Superior temporal gyrus (tissue), 1 donor: Measurements from ENCODE around the gene MCUB.
"Not testable (repeated sequence)": the region's sequence is repeated elsewhere in the genome, so short reads cannot be mapped to it uniquely, and the experiment has no call there.

ENCODE experiments used
- DNase-seq: peaks from one replicate; pipeline ENCODE4 v3.0.0-alpha.2; 2016; ENCODE audit errors: extremely low spot score

MCUB gene, protein sequence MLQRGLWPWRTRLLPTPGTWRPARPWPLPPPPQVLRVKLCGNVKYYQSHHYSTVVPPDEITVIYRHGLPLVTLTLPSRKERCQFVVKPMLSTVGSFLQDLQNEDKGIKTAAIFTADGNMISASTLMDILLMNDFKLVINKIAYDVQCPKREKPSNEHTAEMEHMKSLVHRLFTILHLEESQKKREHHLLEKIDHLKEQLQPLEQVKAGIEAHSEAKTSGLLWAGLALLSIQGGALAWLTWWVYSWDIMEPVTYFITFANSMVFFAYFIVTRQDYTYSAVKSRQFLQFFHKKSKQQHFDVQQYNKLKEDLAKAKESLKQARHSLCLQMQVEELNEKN

GRCh38 chr4:109559983-109560686, at the start of gene MCUB:
Gene MCUB, plus strand, starts transcription at chr4:109560246. Its CDS starts 92 bp downstream, at chr4:109560338.
- DNase-seq, result peak; percentile 66

- DNase-seq, result no peak
These were observed 49.4 kb upstream of the MCUB start for GRCh38 chr4:109510687-109511086.

DNA sequence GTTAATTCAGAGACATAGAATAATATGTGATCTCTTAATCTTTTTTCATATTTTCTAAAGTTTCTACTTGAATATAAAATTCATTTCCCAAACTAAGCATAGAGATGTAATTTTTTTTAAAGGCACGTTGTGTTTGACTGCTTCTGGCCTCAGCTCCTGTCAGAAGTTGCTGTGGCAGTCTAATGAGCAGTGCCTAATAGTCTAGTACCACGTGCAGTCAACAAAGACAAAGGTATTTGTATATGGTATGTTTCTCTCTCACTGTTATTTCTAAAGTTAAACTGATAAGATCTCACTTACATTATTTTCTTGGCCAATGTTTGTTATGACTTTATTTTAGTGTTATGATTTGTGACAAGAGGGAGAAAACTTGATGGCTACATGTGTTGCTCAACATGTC, 48.6 kb upstream of the MCUB start:
- no peak for DNase-seq

DNA sequence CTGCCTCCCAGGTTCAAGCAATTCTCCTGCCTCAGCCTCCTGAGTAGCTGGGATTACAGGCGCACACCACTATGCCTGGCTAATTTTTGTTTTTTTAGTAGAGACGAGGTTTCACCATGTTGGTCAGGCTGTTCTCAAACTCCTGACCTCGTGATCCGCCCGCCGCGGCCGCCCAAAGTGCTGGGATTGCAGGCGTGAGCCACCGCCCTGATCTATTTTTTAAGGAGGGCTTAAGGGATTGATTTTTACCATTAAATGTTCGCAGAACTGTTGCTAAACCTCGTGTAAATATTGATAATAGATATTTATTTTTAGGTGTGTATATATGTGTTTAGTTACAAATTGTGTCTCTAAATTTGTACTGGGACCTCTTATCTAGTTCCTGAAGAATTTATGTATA, 46.7 kb upstream of the MCUB start:
- DNase-seq, result not testable (repeated sequence)

DNA sequence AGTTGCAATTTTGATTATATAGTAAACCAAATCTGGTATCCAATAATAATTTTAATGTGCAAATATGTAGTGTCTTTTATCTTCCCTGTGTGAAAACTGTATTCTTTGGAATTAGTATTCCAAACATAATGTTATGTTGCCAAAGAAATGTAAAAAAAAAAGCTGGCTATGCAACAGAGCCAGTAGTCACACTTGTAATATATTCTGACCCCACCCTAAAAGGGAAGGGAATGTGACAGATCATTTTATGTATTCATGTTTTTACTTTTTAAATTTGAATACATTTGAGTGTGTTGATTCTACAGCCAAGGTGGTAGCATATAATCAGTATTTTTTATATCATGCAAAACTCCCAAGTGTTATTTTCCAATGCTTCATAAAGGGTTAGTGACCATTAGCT, 27.9 kb upstream of the MCUB start:
- DNase-seq, result no peak

- DNase-seq, result no peak
These were observed 14.6 kb upstream of the MCUB start for GRCh38 chr4:109545401-109545800.

DNA sequence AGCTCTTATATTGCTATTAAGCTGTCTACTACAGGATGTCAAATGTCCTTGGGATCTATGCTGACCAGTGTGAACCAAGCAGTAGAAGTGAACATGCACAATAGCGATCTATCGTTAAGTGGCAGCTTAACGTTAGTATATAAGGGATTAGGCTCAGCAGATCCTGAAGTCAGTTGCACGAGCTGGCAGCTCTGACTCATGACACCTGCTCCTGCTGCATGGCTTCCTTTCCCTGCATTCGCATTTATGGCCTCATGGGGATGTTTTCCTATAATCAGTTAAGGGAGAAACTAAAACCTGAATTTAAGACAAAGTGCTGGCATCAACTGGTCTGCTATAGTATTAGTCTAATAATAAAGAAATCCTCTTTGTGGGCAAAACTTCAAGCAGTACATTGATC, 12.7 kb upstream of the MCUB start:
- no peak for DNase-seq

DNA sequence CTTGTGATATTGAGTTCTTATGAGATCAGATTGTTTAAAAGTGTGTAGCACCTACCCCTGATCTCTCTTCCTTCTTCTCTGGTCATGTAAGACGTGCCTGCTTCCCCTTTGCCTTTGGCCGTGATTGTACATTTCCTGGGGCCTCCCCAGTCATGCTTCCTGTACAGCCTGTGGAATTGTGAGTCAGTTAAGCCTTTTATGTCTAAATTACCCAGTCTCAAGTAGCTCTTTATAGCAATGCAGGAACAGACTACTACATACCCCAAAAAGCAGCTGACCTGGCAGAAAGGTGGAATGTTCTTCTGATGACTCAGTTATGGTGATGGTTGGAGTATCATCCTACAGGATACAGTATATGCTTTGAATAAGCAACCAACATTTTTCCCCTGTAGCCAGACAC, 11.4 kb upstream of the MCUB start:
- DNase-seq, result no peak

DNA sequence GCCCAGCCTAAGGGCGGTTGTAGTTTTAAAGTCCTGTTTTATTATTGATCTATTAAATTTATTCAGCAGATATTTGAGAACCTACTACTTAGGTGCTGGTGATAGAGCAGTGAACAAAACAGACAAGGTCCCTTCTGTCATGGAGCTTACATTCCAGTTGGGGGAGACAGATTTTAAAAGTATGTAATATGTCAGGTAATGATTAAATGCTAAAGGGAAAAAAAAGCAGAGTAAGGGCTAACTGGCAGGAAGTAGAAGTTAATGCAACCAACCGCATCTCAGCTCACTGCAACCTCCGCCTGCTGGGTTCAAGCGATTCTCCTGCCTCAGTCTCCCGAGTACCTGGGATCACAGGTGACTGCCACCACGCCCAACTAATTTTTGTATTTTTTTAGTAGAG, 7.8 kb upstream of the MCUB start:
- DNase-seq, result no peak

DNA sequence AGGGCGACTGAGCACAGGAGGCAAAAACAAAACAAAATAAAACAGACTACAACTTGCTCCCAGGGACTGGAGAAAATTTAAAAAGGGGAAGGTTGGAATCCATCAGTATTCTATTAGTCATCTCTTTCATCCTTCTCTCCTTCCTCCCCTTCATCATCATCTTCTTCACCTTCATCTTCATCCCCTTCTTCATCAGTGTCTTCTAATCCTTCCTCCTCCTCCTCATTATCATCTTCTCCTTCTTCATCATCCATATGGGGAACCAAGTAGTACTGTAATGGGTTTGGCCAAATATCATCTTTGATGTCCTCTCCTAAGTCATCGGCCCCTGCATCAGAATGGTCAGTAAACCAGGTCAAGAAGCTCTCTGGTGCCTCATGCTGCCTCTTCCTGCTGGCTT, 6.9 kb upstream of the MCUB start:
- DNase-seq, result no peak

- DNase-seq, result no peak
These were observed 5.1 kb upstream of the MCUB start for GRCh38 chr4:109554971-109555370.

- DNase-seq, result no peak
These were observed 2.6 kb upstream of the MCUB start for GRCh38 chr4:109557433-109557832.

DNA sequence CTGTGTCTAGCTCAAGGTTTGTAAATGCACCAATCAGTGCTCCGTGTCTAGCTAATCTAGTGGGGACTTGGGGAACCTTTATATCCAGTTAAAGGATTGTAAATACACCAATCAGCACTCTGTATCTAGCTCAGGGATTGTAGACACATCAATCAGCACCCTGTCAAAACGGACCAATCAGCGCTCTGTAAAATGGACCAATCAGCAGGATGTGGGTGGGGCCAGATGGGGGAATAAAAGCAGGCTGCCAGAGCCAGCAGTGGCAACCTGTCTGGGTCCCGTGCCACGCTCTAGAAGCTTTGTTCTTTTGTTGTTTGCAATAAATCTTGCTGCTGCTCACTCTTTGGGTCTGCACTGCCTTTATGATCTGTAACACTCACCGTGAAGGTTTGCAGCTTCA, 2.0 kb upstream of the MCUB start:
- not testable (repeated sequence) for DNase-seq

DNA sequence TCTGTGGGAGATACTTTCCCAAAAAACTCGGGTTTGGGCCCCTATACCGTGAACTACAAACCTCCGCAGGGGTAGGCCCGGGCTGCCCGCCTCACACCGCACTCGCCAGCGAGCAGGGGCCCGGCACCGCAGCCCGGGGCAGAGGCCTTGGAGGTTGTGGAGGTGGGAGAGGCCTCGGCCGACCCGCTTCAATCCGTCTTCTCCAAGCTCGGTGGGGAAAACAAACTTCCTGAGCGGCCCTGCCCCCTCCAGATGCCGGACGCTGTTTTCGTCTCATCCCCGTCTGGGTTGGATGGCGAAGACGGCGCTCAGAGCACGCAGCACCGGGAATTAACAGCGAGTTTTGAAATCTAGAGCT, 442 bp upstream of the MCUB start:
- DNase-seq, result no peak

DNA sequence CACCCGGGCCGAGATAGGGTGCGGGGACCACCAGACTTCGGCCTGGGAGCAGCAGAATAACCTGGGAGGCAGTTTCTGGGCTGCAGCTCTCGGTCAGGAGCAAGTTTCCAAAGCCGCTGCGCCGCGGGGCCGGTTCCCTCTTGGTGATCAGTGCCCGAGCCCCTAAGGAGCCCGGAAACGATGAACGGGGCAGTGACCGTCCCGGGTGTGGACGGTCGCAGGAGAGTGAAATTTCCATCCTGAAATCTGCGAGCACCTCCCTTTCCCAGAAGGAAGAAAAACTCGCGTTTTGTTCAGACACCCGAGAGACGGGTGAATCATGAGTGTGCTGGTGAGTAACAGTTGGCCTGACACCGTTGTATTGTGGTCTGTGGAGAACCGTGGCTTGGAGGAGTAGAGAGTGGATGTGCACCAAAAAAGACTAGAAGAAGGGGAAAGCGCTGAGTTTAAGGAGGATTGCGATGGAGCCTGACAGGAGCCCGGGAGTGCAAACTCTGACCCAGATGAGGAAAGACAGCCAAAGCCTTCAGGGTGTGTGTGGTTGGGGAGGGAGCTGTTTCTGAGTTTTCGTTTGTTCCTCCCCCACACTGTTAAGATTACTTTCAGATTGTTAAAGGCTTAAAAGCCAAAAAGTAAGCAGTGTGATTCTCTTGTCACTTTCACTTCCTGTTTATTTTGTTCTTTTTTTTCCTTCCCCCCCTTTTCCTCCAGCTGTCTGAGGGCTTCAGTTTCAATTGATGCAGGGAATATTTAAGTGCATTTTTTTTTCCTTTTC, 828 bp downstream of the MCUB start:
- peak; percentile 64 for DNase-seq

DNA sequence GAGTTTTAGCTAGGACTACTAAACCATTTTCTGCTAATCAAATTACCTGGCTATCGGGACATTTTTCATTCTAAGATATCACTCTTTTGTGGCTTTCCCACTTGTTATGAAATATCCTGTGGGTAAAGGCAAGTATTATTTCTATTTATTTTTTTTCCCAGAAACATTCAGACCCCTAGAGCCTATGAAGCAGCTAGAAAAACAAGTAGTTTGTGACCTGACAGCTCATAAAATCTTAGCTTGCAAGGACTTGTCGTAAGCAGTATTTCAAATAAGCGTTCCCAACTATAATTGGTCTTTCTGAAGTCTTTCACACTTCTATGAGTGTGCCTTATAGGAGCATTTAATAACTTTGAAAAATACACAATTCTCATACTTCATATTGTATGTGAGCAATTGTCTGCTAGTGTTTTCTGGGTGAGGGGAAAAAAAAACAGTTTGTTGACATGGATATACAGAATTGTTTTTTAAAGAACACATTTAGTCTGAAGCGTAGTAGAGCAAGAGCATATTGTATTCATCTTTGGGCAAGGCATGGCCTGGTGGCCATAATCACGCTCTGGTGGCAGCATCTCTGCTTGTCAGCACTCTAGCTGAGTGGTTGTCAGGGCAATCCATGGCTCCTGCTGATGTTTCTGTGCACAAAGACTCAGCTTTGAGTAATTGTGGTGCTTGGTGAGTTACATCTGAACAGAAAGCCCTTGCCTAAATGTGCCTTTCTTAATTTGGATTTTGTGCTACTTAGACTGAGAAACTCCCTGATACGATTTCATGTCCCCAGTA, 2.6 kb downstream of the MCUB start:
- no peak for DNase-seq

- DNase-seq, result no peak
These were observed 11.4 kb downstream of the MCUB start for GRCh38 chr4:109571494-109571893.

- DNase-seq, result no peak
These were observed 12.1 kb downstream of the MCUB start for GRCh38 chr4:109572154-109572553.

DNA sequence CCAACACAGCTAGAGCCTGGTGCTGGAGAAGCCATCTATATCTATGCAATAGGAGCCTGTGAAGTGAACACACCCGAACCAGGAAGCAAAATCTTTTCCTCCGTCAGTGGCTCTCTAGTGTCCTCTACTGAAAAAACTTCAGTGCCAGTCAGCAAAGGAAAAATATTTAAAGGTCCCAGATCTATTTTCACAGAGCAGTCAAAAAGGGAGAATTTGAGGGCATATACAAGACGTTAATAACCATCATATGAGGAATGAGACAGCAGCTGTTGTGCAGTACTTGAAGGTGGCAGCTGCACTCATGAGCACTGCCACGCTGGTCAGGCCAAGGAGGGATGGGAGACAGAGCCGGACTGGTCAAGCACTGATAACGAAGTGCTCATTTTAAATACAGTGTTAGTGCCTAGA, 14.4 kb downstream of the MCUB start:
- DNase-seq, result no peak

GRCh38 chr4:109574931-109575804, 15.1 kb downstream of the MCUB start:
- DNase-seq, result no peak

DNA sequence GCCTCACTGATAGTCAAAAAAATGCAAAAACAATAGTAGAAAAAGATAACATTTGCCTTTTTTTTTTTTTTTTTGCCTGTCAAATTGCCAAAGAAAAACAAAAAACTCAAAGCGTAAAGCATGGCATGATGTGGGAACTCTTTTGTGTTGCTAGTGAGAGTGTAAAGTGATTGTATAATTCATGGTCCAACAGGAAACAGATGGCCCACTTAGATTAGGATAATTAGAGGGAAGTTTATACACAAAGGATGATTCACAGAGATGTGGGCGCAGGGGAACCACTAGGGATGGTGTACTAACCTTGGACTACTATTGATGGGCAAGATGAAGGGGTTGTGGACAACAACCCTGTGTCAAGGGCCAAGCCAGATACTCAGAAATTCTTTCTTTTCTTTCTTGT, 16.4 kb downstream of the MCUB start:
- DNase-seq, result no peak
